Measurements from ENCODE around the gene NAGS. TPM values are rescaled to one million over a fixed set of nuclear protein-coding genes. Genes with fewer than 3 reads are reported as not detected.
A peak's percentile ranks its signal among the peaks of the same experiment; 100 is the strongest.
"Not testable (repeated sequence)": the region's sequence is repeated elsewhere in the genome, so short reads cannot be mapped to it uniquely, and the experiment has no call there.

The NAGS gene
- total RNA-seq, 1 donor from 2014 or later = 0.49 TPM

DNA sequence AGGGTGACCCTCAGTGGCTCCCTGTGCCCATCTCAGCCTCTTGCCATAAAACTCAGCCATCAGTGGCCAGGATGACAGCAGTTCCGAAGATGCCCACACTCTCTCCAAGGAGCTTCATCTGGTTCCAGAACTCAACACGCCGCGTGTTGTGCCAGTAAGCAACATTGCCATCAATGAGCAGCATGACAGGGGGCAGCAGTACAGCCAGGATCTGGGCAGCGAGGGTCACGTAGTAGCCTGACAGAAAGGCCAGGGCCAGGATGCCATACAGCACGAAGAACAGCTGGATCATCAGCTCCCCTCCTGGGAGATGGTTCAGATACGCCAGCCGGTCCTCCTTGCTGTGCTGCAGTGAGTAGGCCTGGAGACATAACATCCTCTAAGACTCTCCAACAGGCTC lies 7.5 kb downstream of the NAGS start:
- H3K4me1 Mint-ChIP-seq (ENCODE audit: low read depth, unreplicated experiment) = peaks cover 3% of the 10 kb centered on the region
- no peak overlapping the region for H3K4me3 Mint-ChIP-seq (ENCODE audit: unreplicated experiment)
- H3K27ac Mint-ChIP-seq (ENCODE audit: unreplicated experiment) = no peak overlapping the region
- TF ChIP-seq, protein P1, sequence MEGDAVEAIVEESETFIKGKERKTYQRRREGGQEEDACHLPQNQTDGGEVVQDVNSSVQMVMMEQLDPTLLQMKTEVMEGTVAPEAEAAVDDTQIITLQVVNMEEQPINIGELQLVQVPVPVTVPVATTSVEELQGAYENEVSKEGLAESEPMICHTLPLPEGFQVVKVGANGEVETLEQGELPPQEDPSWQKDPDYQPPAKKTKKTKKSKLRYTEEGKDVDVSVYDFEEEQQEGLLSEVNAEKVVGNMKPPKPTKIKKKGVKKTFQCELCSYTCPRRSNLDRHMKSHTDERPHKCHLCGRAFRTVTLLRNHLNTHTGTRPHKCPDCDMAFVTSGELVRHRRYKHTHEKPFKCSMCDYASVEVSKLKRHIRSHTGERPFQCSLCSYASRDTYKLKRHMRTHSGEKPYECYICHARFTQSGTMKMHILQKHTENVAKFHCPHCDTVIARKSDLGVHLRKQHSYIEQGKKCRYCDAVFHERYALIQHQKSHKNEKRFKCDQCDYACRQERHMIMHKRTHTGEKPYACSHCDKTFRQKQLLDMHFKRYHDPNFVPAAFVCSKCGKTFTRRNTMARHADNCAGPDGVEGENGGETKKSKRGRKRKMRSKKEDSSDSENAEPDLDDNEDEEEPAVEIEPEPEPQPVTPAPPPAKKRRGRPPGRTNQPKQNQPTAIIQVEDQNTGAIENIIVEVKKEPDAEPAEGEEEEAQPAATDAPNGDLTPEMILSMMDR (IDR thresholded peaks at IDR 0.05; ENCODE audit: partially characterized antibody, unreplicated experiment) = no peak
- DNase-seq = no peak
- H3K36me3 Mint-ChIP-seq (ENCODE audit: unreplicated experiment) = no peaks in the 10 kb centered on the region
- H3K27me3 Mint-ChIP-seq (ENCODE audit: unreplicated experiment) = peaks cover 6% of the 10 kb centered on the region
- H3K9me3 Mint-ChIP-seq (ENCODE audit: unreplicated experiment) = peaks cover 8% of the 10 kb centered on the region

DNA sequence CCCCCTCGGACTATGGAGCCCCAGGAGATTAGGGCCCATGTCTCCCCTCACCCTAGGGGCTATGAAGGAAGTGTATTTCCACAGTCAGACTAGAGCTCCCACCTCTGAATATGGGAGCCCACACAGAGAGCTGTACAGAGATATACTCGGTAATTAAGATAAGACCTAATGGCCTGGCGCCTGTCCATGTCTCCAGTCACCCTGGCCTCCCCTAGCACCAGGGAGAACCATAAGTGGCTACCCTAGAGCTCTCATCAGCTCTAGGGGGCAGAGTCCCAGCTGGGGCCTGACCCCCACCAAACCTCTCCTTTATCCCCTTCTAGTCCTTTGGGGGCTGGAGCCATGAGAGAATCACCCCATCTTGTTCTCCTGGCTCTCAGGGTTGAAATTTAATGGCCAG lies 8.0 kb downstream of the NAGS start:
- Mint-ChIP-seq H3K36me3 (ENCODE audit: unreplicated experiment) (no peaks in the 10 kb centered on the region), H3K27ac (ENCODE audit: unreplicated experiment) (no peak overlapping the region), H3K27me3 (ENCODE audit: unreplicated experiment) (peaks cover 6% of the 10 kb centered on the region), H3K4me1 (ENCODE audit: low read depth, unreplicated experiment) (peaks cover 3% of the 10 kb centered on the region), H3K4me3 (ENCODE audit: unreplicated experiment) (no peak overlapping the region), H3K9me3 (ENCODE audit: unreplicated experiment) (peaks cover 8% of the 10 kb centered on the region)
- TF ChIP-seq, protein P1 (IDR thresholded peaks at IDR 0.05; ENCODE audit: partially characterized antibody, unreplicated experiment) = no peak
- no peak for DNase-seq

DNA sequence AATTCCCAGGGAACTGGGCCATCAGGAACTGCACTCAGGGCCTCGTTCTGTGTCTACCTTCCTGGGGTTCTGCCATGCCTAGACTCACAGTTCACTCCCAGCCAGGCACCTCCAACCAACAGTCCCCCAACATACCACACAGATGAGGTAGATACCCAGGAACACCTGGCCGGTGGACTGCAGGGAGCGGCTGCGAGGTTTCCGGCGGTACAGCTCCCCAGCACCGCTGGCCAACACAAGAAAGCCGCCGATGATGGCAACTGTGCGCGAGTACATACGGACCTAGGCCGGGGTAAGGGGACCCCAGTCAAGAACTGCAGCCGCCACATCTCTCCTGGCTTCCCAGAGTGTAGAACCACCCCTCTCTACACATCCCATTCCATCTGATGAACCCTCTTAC lies 8.5 kb downstream of the NAGS start:
- Mint-ChIP-seq H3K4me3 (ENCODE audit: unreplicated experiment) (peak overlapping the region; percentile 52), H3K9me3 (ENCODE audit: unreplicated experiment) (peaks cover 8% of the 10 kb centered on the region), H3K4me1 (ENCODE audit: low read depth, unreplicated experiment) (peaks cover 3% of the 10 kb centered on the region), H3K36me3 (ENCODE audit: unreplicated experiment) (no peaks in the 10 kb centered on the region), H3K27ac (ENCODE audit: unreplicated experiment) (no peak overlapping the region), H3K27me3 (ENCODE audit: unreplicated experiment) (peaks cover 6% of the 10 kb centered on the region)
- no peak for DNase-seq
- TF ChIP-seq, protein P1 (IDR thresholded peaks at IDR 0.05; ENCODE audit: partially characterized antibody, unreplicated experiment) = no peak

DNA sequence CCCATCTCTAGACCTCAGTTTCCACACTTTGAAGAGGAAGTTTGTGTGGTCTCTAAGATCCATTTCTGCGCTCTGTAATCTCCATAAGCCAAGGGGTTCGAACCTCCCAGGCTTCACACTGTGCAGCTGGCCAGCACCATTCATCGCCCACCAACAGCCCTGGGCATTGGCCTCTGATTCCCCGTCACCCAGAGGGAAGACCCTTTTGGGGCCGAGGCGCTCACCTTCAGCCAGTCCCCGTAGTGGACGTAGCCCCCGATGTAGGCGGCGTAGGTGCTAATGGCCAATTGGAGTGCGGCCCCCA lies 9.7 kb downstream of the NAGS start:
- Mint-ChIP-seq H3K27me3 (ENCODE audit: unreplicated experiment) (peaks cover 6% of the 10 kb centered on the region), H3K4me3 (ENCODE audit: unreplicated experiment) (peak overlapping the region; percentile 100), H3K4me1 (ENCODE audit: low read depth, unreplicated experiment) (no peaks in the 10 kb centered on the region), H3K36me3 (ENCODE audit: unreplicated experiment) (no peaks in the 10 kb centered on the region), H3K27ac (ENCODE audit: unreplicated experiment) (peak overlapping the region; percentile 99), H3K9me3 (ENCODE audit: unreplicated experiment) (peaks cover 5% of the 10 kb centered on the region)
- DNase-seq = peak; percentile 38
- TF ChIP-seq, protein P1 (IDR thresholded peaks at IDR 0.05; ENCODE audit: partially characterized antibody, unreplicated experiment) = no peak

DNA sequence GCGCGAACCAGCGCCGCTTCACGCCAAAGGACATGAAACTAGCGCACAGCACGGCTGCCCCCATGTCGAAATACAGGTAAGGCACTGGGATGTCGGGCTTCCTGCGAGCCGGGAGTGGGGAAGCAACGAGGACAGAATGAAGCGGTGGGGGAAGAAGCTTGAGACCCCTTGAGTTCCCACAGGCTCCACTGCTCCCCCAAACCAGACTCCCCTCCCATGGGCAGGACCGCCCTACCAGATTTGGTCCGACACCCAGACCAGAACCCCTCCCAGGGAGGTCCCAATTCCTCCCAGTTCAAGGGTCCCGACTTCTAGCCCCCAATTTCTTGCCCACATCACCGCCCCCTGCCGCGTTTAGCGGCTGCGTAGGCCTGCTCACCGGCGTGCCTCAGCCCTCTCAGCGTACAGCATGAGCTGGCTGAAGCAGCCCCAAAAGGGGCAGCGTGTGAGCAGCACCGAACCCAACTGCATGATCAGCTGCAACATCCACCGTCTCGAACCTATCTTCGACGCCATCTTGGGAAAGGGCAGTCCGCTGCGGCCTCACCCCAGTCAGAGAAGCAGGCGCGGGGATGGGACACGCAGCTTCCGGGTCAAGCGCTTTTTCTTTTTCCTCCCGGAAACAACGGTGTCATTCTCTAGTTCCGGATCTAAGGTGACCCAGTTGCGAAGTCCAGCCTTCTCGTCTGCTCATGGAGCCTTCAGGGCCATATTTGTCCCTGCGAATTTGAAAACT lies 10.2 kb downstream of the NAGS start, which contains the start of gene TMEM101:
Gene TMEM101, minus strand, starts transcription at position 527 of the 736 bp plus-strand sequence. Its CDS starts 11 bp downstream, at position 516.
- Mint-ChIP-seq H3K4me3 (ENCODE audit: unreplicated experiment) (peak within 1 kb of the TSS; percentile 100), H3K9me3 (ENCODE audit: unreplicated experiment) (peaks cover 5% of the 10 kb centered on the region), H3K36me3 (ENCODE audit: unreplicated experiment) (no peaks in the 10 kb centered on the region), H3K27me3 (ENCODE audit: unreplicated experiment) (peaks cover 6% of the 10 kb centered on the region), H3K27ac (ENCODE audit: unreplicated experiment) (peak within 1 kb of the TSS; percentile 99), H3K4me1 (ENCODE audit: low read depth, unreplicated experiment) (no peaks in the 10 kb centered on the region)
- DNase-seq = peak; percentile 86
- TF ChIP-seq, protein P1 (IDR thresholded peaks at IDR 0.05; ENCODE audit: partially characterized antibody, unreplicated experiment) = no peak

DNA sequence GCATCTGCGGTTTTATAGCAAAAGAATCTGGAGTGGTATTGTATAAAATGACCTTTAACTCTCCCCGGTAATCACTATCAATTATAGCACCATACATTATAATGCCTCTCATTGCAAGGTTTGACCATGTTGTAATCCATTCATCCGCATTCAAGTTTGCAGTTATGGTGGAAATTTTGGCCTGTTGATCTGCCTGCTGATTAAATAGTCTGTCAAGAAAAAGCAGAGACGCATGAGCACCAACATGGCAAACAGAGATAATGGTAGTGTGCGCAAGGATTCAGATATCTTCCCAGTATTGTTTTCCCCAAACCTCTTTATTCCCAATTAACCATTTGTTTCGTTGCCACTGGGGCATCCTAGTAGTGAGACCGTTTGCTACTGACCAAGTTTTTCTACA lies 16.8 kb downstream of the NAGS start:
- not testable (repeated sequence) for H3K4me3 Mint-ChIP-seq (ENCODE audit: unreplicated experiment); H3K9me3 Mint-ChIP-seq (ENCODE audit: unreplicated experiment); H3K27ac Mint-ChIP-seq (ENCODE audit: unreplicated experiment); H3K36me3 Mint-ChIP-seq (ENCODE audit: unreplicated experiment); H3K27me3 Mint-ChIP-seq (ENCODE audit: unreplicated experiment); DNase-seq
- peaks cover 26% of the 10 kb centered on the region for H3K4me1 Mint-ChIP-seq (ENCODE audit: low read depth, unreplicated experiment)

Data from glutamatergic neuron (in vitro differentiated cells).